Trophoblast cell (in vitro differentiated cells and primary cell): ENCODE measurements around the gene NUDT13.

Experiments
- DNase-seq, 2 donors: peaks; one replicate each; pipeline ENCODE4 v3.0.0-alpha.2; 2016
- H2AFZ ChIP-seq: 2 replicates; pipeline ENCODE4 v1.6.1; 2013; ENCODE audit warnings: low read length, moderate library complexity, mild to moderate bottlenecking; ENCODE audit not compliant: insufficient read depth, poor library complexity
- H2AK5ac ChIP-seq: 2 replicates; pipeline ENCODE4 v1.6.1; 2013; ENCODE audit warnings: mild to moderate bottlenecking, low read length
- H2BK120ac ChIP-seq: 2 replicates; pipeline ENCODE4 v1.6.1; 2013; ENCODE audit warnings: low read length, mild to moderate bottlenecking, moderate library complexity; ENCODE audit not compliant: insufficient read depth, poor library complexity
- H2BK12ac ChIP-seq: 2 replicates; pipeline ENCODE4 v1.6.1; 2013; ENCODE audit warnings: mild to moderate bottlenecking, low read length, moderate library complexity
- H2BK5ac ChIP-seq: 2 replicates; pipeline ENCODE4 v1.6.1; 2013; ENCODE audit warnings: low read length, low read depth, moderate library complexity, mild to moderate bottlenecking; ENCODE audit not compliant: poor library complexity
- H3K14ac ChIP-seq: 2 replicates; pipeline ENCODE4 v1.6.1; 2013; ENCODE audit warnings: mild to moderate bottlenecking, low read length
- H3K18ac ChIP-seq: 2 replicates; pipeline ENCODE4 v1.6.1; 2013; ENCODE audit warnings: mild to moderate bottlenecking, low read length
- H3K23ac ChIP-seq: 2 replicates; pipeline ENCODE4 v1.6.1; 2013; ENCODE audit warnings: low read length
- H3K27ac ChIP-seq: 2 replicates; pipeline ENCODE4 v1.5.1; 2013; ENCODE audit warnings: low read depth, mild to moderate bottlenecking, inconsistent platforms, low read length, moderate library complexity
- H3K27me3 ChIP-seq: 2 replicates; pipeline ENCODE4 v1.6.1; 2013; ENCODE audit warnings: inconsistent platforms, mild to moderate bottlenecking, low read length, moderate library complexity; ENCODE audit not compliant: insufficient read depth
- H3K36me3 ChIP-seq, 2 experiments: 1 replicate in 1 of 2; 2 replicates in 1 of 2; pipeline ENCODE4 v1.6.1; 2013; ENCODE audit warnings: low read length in 2 of 2, mild to moderate bottlenecking in 2 of 2, moderate library complexity in 1 of 2; ENCODE audit not compliant: insufficient read depth in 2 of 2, control insufficient read depth in 1 of 2
- H3K4ac ChIP-seq: 2 replicates; pipeline ENCODE4 v1.6.1; 2013; ENCODE audit warnings: low read depth, mild to moderate bottlenecking, low read length, moderate library complexity
- H3K4me1 ChIP-seq, 2 experiments: 1 replicate in 1 of 2; 2 replicates in 1 of 2; pipeline ENCODE4 v1.6.1; 2013; ENCODE audit warnings: low read length in 2 of 2, mild to moderate bottlenecking in 2 of 2, moderate library complexity in 1 of 2; ENCODE audit not compliant: insufficient read depth in 2 of 2, control insufficient read depth in 1 of 2
- H3K4me2 ChIP-seq: 2 replicates; pipeline ENCODE4 v1.6.1; 2013; ENCODE audit warnings: inconsistent platforms, mild to moderate bottlenecking, low read length, moderate library complexity
- H3K4me3 ChIP-seq: 2 replicates; pipeline ENCODE4 v1.5.1; 2013; ENCODE audit warnings: mild to moderate bottlenecking, low read depth, low read length, inconsistent platforms
- H3K79me1 ChIP-seq: one replicate; pipeline ENCODE4 v1.6.1; 2013; ENCODE audit warnings: low read length
- H3K79me2 ChIP-seq: 2 replicates; pipeline ENCODE4 v1.6.1; 2013; ENCODE audit warnings: low read length, mild to moderate bottlenecking; ENCODE audit not compliant: control insufficient read depth, insufficient read depth, poor library complexity
- H3K9ac ChIP-seq: 2 replicates; pipeline ENCODE4 v1.6.1; 2013; ENCODE audit warnings: mild to moderate bottlenecking, low read length
- H3K9me3 ChIP-seq: 2 replicates; pipeline ENCODE4 v1.6.1; 2013; ENCODE audit warnings: low read depth, mild to moderate bottlenecking, control low read depth, inconsistent platforms, low read length; ENCODE audit not compliant: insufficient read depth
- H4K12ac ChIP-seq: 2 replicates; pipeline ENCODE4 v1.6.1; 2013; ENCODE audit warnings: low read depth, mild to moderate bottlenecking, low read length, moderate library complexity
- H4K8ac ChIP-seq: 2 replicates; pipeline ENCODE4 v1.6.1; 2013; ENCODE audit warnings: low read depth, mild to moderate bottlenecking, low read length, moderate library complexity
- H4K91ac ChIP-seq: one replicate; pipeline ENCODE4 v1.6.1; 2013; ENCODE audit warnings: low read depth, mild to moderate bottlenecking, low read length, moderate library complexity
- WGBS: extraction: QIAGEN DNeasy Blood & Tissue Kit; methylation state at CpG from one replicate; pipeline ENCODE4 v1.1.7; 2013; ENCODE audit warnings: missing lambda C conversion rate; ENCODE audit not compliant: insufficient read length, insufficient coverage; ENCODE audit errors: extremely low coverage; 5-methylcytosine and 5-hydroxymethylcytosine counted together

The NUDT13 gene

GRCh38 chr10:73073627-73074026, 36.6 kb upstream of the NUDT13 start:
- Histone ChIP-seq H3K4me1 (no peaks in the 10 kb centered on the region), H2AFZ (no peak overlapping the region), H3K36me3 (peaks cover 3 to 8% of the 10 kb centered on the region in 2 experiments), H3K27me3 (no peaks in the 10 kb centered on the region), H3K14ac (no peak overlapping the region), H3K18ac (no peak overlapping the region), H3K4me3 (no peak overlapping the region), H3K23ac (no peak overlapping the region), H2BK5ac (no peak overlapping the region), H3K9me3 (no peaks in the 10 kb centered on the region), H2BK12ac (no peak overlapping the region), H3K9ac (no peak overlapping the region), H4K12ac (no peak overlapping the region), H3K27ac (no peak overlapping the region), H2BK120ac (no peak overlapping the region), H2AK5ac (no peak overlapping the region), H4K8ac (no peak overlapping the region), H3K79me1 (no peaks in the 10 kb centered on the region), H4K91ac (no peak overlapping the region), H3K4me2 (no peak overlapping the region), H3K4ac (no peak overlapping the region), H3K79me2 (no peaks in the 10 kb centered on the region)
- no peak for DNase-seq

DNA sequence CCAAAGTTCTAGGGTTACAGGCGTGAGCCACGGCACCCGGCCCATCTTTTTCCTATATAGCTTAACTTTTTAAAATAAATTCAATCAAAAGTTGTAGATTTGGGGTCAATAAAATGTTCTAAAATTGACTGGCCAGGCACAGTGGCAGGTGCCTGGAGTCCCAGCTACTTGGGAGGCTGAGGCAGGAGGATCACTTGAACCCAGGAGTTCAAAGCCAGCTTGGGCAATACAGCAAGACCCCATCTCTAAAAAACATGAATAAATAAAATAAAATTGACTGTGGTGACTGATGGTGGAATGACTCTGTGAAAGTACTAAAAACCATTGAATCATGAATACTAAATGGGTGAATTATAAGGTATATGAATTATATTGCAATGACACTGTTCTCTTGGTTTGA, 34.4 kb upstream of the NUDT13 start:
- Histone ChIP-seq H2AFZ (no peak overlapping the region), H2BK120ac (no peak overlapping the region), H2BK5ac (no peak overlapping the region), H2AK5ac (no peak overlapping the region), H3K27me3 (no peaks in the 10 kb centered on the region), H3K4me3 (no peak overlapping the region), H4K91ac (no peak overlapping the region), H3K23ac (no peak overlapping the region), H3K4ac (no peak overlapping the region), H2BK12ac (no peak overlapping the region), H4K8ac (no peak overlapping the region), H3K14ac (no peak overlapping the region), H3K18ac (no peak overlapping the region), H3K4me1 (no peaks in the 10 kb centered on the region), H3K4me2 (no peak overlapping the region), H4K12ac (no peak overlapping the region), H3K79me1 (no peaks in the 10 kb centered on the region), H3K27ac (no peak overlapping the region), H3K9me3 (no peaks in the 10 kb centered on the region), H3K36me3 (peaks cover 3 to 6% of the 10 kb centered on the region in 2 experiments), H3K79me2 (no peaks in the 10 kb centered on the region), H3K9ac (no peak overlapping the region)
- WGBS: no CpG with 5 or more reads among the region's 3 CpGs
- no peak for DNase-seq

DNA sequence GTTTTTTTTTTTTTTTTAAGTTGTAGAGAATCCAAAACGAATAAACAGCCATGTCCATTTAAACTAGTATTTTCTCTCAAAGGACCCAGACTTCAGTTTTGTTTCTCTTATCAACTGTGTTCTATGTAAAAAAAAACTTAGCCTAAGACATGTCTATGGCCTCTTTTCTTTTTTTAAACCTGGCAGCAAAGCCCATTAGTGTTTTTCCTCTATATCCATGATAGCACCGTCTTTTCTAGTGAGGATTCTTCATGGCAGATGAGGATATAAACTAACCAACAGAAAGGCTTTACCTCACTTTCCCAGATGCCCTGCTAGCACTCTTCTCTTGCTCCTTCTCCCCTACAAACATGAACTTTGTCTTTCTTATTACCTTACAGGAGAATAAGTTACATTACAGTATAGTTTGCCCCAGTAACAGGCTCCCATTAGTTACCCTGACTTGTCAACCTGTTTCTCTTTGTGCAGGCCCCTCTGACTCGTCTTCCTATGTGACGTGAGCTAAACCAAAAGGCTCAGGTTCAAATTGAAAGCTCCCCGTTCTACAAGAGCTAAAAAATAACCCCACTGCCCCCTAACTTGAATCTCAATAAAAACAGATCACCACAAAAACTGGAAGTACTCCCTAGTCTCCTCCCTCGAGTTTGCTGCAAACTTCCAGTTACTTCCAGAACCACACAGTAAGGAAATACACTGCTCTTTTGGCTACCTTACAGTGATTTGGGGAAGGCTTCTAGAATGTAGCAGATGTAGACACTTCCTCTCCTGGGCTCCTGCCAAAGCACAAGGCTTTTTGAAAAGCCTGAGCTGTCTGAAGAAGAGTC, 33.7 kb upstream of the NUDT13 start:
- no peak overlapping the region for H3K9ac ChIP-seq
- no peak overlapping the region for H3K14ac ChIP-seq
- no peaks in the 10 kb centered on the region for H3K9me3 ChIP-seq
- no peak overlapping the region for H3K27ac ChIP-seq
- H4K91ac ChIP-seq: no peak overlapping the region
- no peak overlapping the region for H3K4me3 ChIP-seq
- no peak overlapping the region for H3K4ac ChIP-seq
- no CpG with 5 or more reads among the region's 6 CpGs for WGBS
- no peak overlapping the region for H2AFZ ChIP-seq
- H3K27me3 ChIP-seq: no peaks in the 10 kb centered on the region
- DNase-seq: no peak
- H3K18ac ChIP-seq: no peak overlapping the region
- H3K23ac ChIP-seq: no peak overlapping the region
- H2AK5ac ChIP-seq: no peak overlapping the region
- no peaks in the 10 kb centered on the region for H3K79me2 ChIP-seq
- no peaks in the 10 kb centered on the region for H3K79me1 ChIP-seq
- peaks cover 3 to 5% of the 10 kb centered on the region in 2 experiments for H3K36me3 ChIP-seq
- no peak overlapping the region for H4K12ac ChIP-seq
- no peak overlapping the region for H2BK120ac ChIP-seq
- H2BK5ac ChIP-seq: no peak overlapping the region
- no peak overlapping the region for H3K4me2 ChIP-seq
- H4K8ac ChIP-seq: no peak overlapping the region
- H3K4me1 ChIP-seq: no peaks in the 10 kb centered on the region
- H2BK12ac ChIP-seq: no peak overlapping the region

DNA sequence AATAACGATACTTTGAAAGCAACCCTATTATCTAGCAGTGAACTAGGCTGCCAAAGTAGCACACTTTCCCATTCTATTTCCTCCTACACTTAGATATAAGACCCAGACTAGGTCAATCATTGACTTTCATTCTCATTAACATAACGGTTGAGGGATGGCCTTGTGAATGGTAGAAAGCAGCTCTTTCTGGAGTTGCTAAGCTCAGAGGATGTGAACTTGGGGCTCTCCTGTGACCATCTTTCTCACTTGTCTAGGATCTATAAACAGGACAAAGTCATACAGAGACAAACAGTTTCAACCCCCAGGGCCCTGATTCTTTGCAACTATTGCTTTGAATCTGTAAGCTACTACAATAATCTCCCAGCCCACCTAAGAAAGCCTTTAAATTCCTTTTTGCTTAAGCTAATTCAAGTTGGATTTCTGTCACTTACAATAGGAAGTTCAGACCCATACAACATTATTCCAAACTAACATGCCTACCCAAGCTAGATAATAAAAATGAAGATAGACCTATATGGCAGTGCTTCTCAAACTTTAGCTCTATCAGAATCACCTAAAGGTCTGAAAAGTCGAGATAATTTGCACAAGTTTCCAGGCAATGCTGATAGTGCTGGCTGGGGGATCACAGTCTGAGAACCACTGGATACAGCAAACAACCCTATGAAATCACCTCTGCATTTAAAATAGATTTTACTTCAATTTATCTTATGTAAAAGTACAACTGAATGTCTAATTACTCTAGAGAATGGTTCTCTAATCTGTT, 30.3 kb upstream of the NUDT13 start:
- H3K14ac ChIP-seq: no peak overlapping the region
- no peak overlapping the region for H2BK120ac ChIP-seq
- H3K79me2 ChIP-seq: no peaks in the 10 kb centered on the region
- no peak overlapping the region for H3K4me3 ChIP-seq
- H3K27ac ChIP-seq: no peak overlapping the region
- H2BK5ac ChIP-seq: no peak overlapping the region
- H3K4me1 ChIP-seq: no peaks in the 10 kb centered on the region
- no peak overlapping the region for H4K12ac ChIP-seq
- no peak overlapping the region for H2AFZ ChIP-seq
- H3K4me2 ChIP-seq: no peak overlapping the region
- H3K23ac ChIP-seq: no peak overlapping the region
- H3K36me3 ChIP-seq: peaks cover under 1 to 2% of the 10 kb centered on the region in 2 experiments
- H4K8ac ChIP-seq: no peak overlapping the region
- H3K4ac ChIP-seq: no peak overlapping the region
- no peaks in the 10 kb centered on the region for H3K27me3 ChIP-seq
- no peak overlapping the region for H4K91ac ChIP-seq
- H3K18ac ChIP-seq: no peak overlapping the region
- DNase-seq: no peak
- H2BK12ac ChIP-seq: no peak overlapping the region
- WGBS: no CpG with 5 or more reads among the region's 3 CpGs
- H3K9ac ChIP-seq: no peak overlapping the region
- no peaks in the 10 kb centered on the region for H3K79me1 ChIP-seq
- no peaks in the 10 kb centered on the region for H3K9me3 ChIP-seq
- no peak overlapping the region for H2AK5ac ChIP-seq
